DND-41 (cell line): Measurements from ENCODE around the gene OLIG1.
A peak's percentile ranks its signal among the peaks of the same experiment; 100 is the strongest.

Experiments used
- ATAC-seq: fragments of 200-7000 bp; cut with Tn5 transposase; 3 replicates; pipeline ENCODE4 v1.9.1; 2021; ENCODE audit warnings: low read depth; ENCODE audit not compliant: insufficient read depth
- DNase-seq: peaks from one replicate; pipeline ENCODE4 v3.0.0-alpha.2; 2020
- H2AFZ ChIP-seq: 2 replicates; pipeline ENCODE4 v1.6.0; 2012; ENCODE audit warnings: low read depth, low read length
- H3K27ac ChIP-seq: 2 replicates; pipeline ENCODE4 v1.5.1; 2012; ENCODE audit warnings: low read length, inconsistent platforms
- H3K27me3 ChIP-seq: fragments of 200-600 bp; sonication (generic); 2 replicates; pipeline ENCODE4 v1.6.0; 2012; ENCODE audit warnings: low read length, mild to moderate bottlenecking, inconsistent platforms; ENCODE audit not compliant: insufficient read depth, poor library complexity
- H3K36me3 ChIP-seq: 2 replicates; pipeline ENCODE4 v1.5.1; 2012; ENCODE audit warnings: low read length, inconsistent platforms; ENCODE audit not compliant: insufficient read depth
- H3K4me1 ChIP-seq: 2 replicates; pipeline ENCODE4 v1.5.1; 2012; ENCODE audit warnings: mild to moderate bottlenecking, low read length; ENCODE audit not compliant: insufficient read depth
- H3K4me2 ChIP-seq: 2 replicates; pipeline ENCODE4 v1.6.0; 2012; ENCODE audit warnings: mild to moderate bottlenecking, moderate library complexity, low read length, inconsistent platforms; ENCODE audit not compliant: insufficient read depth
- H3K4me3 ChIP-seq, 2 experiments: fragments of 200-600 bp in 1 of 2; shearing (Covaris generic) in 1 of 2; 2 replicates each; pipeline ENCODE4 v1.5.1; 2012 to 2016; ENCODE audit warnings: inconsistent platforms in 2 of 2, low read length in 2 of 2, mild to moderate bottlenecking in 2 of 2, low read depth in 1 of 2, moderate library complexity in 1 of 2
- H3K79me2 ChIP-seq: 2 replicates; pipeline ENCODE4 v1.6.0; 2012; ENCODE audit warnings: low read length, inconsistent platforms; ENCODE audit not compliant: insufficient read depth
- H3K9ac ChIP-seq: 2 replicates; pipeline ENCODE4 v1.6.0; 2012; ENCODE audit warnings: low read depth, mild to moderate bottlenecking, inconsistent platforms, low read length, moderate library complexity
- H3K9me3 ChIP-seq: 2 replicates; pipeline ENCODE4 v1.5.1; 2012; ENCODE audit warnings: low read length, moderate library complexity, mild to moderate bottlenecking, inconsistent platforms; ENCODE audit not compliant: insufficient read depth, severe bottlenecking
- H4K20me1 ChIP-seq: 2 replicates; pipeline ENCODE4 v1.6.0; 2012; ENCODE audit warnings: low read length; ENCODE audit not compliant: insufficient read depth
- CTCF ChIP-seq: IDR thresholded peaks from 2 replicates; pipeline ENCODE4 v1.5.1; 2012; ENCODE audit warnings: borderline replicate concordance, low read length, moderate library complexity, mild to moderate bottlenecking; ENCODE audit not compliant: poor library complexity, severe bottlenecking; ENCODE audit errors: extremely low read depth
- EZH2 ChIP-seq: IDR thresholded peaks from 3 replicates; pipeline ENCODE4 v1.6.1; 2012; ENCODE audit warnings: borderline replicate concordance, low read depth, mild to moderate bottlenecking, moderate library complexity, low read length, inconsistent platforms; ENCODE audit not compliant: severe bottlenecking

OLIG1 gene

GRCh38 chr21:33033961-33034413 lies 36.0 kb upstream of the OLIG1 start:
- H3K4me1 ChIP-seq: peaks cover 9% of the 10 kb centered on the region
- no peak overlapping the region for H2AFZ ChIP-seq
- no peaks in the 10 kb centered on the region for H3K79me2 ChIP-seq
- peaks cover 5% of the 10 kb centered on the region for H3K27me3 ChIP-seq
- DNase-seq (no peak), ATAC-seq (no peak)
- no peak overlapping the region for H3K4me3 ChIP-seq
- no peaks in the 10 kb centered on the region for H3K9me3 ChIP-seq
- no peak overlapping the region for H3K27ac ChIP-seq
- TF ChIP-seq CTCF (no peak), EZH2 (no peak)
- no peaks in the 10 kb centered on the region for H4K20me1 ChIP-seq
- no peak overlapping the region for H3K4me2 ChIP-seq
- H3K36me3 ChIP-seq: no peaks in the 10 kb centered on the region
- no peak overlapping the region for H3K9ac ChIP-seq

- H3K4me1 ChIP-seq: peaks cover 9% of the 10 kb centered on the region
- H3K36me3 ChIP-seq: no peaks in the 10 kb centered on the region
- TF ChIP-seq CTCF: no peak
- TF ChIP-seq EZH2: no peak
- H3K27me3 ChIP-seq: no peaks in the 10 kb centered on the region
- H3K27ac ChIP-seq: no peak overlapping the region
- H3K9me3 ChIP-seq: no peaks in the 10 kb centered on the region
- H3K4me3 ChIP-seq: no peak overlapping the region
- no peak overlapping the region for H2AFZ ChIP-seq
- H4K20me1 ChIP-seq: no peaks in the 10 kb centered on the region
- H3K4me2 ChIP-seq: no peak overlapping the region
- no peak overlapping the region for H3K9ac ChIP-seq
- DNase-seq: no peak
- ATAC-seq: no peak
- no peaks in the 10 kb centered on the region for H3K79me2 ChIP-seq
These were observed 34.8 kb upstream of the OLIG1 start for GRCh38 chr21:33035147-33035546.

DNA sequence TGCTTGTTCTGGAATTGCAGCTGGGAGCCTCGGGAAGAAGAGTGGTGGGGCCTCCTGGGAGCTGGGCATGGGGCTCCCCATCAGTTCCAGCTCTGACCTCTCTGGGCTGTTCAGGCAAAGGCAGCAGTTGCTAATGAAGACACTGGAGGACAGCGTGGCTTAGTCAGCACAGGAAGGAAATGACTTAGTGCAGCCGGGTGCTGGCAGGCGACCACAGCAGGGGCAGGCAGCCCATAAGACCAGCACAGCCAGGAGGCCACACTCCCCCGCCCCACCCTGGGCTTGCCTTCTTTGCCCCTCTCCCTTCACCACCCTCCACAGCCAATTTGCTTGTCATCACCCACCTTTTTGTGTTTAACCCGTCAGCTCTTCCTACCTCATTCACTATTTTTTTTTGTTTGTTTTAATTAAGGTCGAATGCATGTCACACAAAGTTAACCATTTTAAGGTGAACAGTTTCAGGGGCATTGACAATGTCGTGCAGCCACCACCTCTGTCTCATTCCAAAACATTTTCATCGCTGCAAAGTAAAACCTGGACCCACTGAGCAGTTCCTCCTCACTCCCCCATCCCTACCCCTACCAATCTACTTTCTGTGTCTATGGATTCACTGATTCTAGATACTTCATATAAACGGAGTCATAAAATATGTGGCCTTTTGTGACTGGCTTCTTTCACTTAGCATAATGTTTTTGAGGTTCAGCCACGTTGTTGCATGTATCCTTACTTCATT lies 33.3 kb upstream of the OLIG1 start:
- no peaks in the 10 kb centered on the region for H3K9me3 ChIP-seq
- ATAC-seq (peak; percentile 93), DNase-seq (peak; percentile 62)
- no peak overlapping the region for H3K4me2 ChIP-seq
- TF ChIP-seq EZH2 (no peak), CTCF (no peak)
- H4K20me1 ChIP-seq: no peaks in the 10 kb centered on the region
- H3K4me3 ChIP-seq: no peak overlapping the region
- no peak overlapping the region for H3K9ac ChIP-seq
- no peaks in the 10 kb centered on the region for H3K36me3 ChIP-seq
- H3K4me1 ChIP-seq: peaks cover 9% of the 10 kb centered on the region
- no peaks in the 10 kb centered on the region for H3K27me3 ChIP-seq
- H2AFZ ChIP-seq: no peak overlapping the region
- no peak overlapping the region for H3K27ac ChIP-seq
- no peaks in the 10 kb centered on the region for H3K79me2 ChIP-seq

DNA sequence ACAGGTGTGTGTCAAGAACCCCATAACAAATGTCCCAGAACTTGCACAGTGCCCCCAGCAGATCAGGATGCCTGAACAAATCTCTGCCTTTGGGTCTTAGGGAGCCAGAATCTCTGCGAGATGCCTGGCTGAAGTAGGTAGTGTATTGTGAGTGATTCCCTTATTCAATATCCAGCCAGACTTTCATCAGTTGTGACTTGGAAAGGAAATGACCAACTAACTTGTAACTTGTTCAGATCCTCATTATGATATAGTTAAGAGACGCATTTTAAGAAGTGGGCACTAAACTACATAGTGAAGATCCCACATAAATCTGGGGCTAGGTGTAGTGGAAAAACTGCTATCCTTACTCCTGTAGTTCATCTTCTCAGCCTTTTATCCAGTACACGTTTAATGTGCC lies 32.4 kb upstream of the OLIG1 start:
- Histone ChIP-seq H4K20me1 (no peaks in the 10 kb centered on the region), H3K4me2 (no peak overlapping the region), H3K36me3 (no peaks in the 10 kb centered on the region), H3K27ac (no peak overlapping the region), H3K27me3 (no peaks in the 10 kb centered on the region), H3K4me1 (peaks cover 9% of the 10 kb centered on the region), H3K79me2 (no peaks in the 10 kb centered on the region), H3K9me3 (no peaks in the 10 kb centered on the region), H2AFZ (no peak overlapping the region), H3K4me3 (no peak overlapping the region), H3K9ac (no peak overlapping the region)
- no peak for DNase-seq
- no peak for TF ChIP-seq EZH2
- TF ChIP-seq CTCF: no peak
- ATAC-seq: no peak
